Body of pancreas (tissue), 4 donors: ENCODE data around the gene NRF1. TPM values are rescaled to one million over a fixed set of nuclear protein-coding genes. Genes with fewer than 3 reads are reported as not detected.

Experiments used
- ATAC-seq: fragments of 150-250 bp; one replicate; pipeline ENCODE4 v1.9.1; 2016
- DNase-seq, 4 donors: peaks; one replicate each; pipeline ENCODE4 v3.0.0-alpha.2; 2019
- H3K27ac ChIP-seq, 4 donors: fragments of 200-600 bp; sonication (generic); 1 replicate in 3 of 4; 2 replicates in 1 of 4; pipeline versions ENCODE4 v1.5.1 to v1.6.1; 2016 to 2019; ENCODE audit warnings: mild to moderate bottlenecking in 1 of 4, mixed read lengths in 1 of 4, moderate library complexity in 1 of 4
- H3K27me3 ChIP-seq, 2 donors: fragments of 200-600 bp; sonication (generic); one replicate each; pipeline ENCODE4 v1.6.0; 2016; ENCODE audit warnings: mild to moderate bottlenecking in 1 of 2
- H3K36me3 ChIP-seq, 2 donors: fragments of 200-600 bp; sonication (generic); replicated peaks in 1 of 2; 2 replicates each; pipeline ENCODE4 v1.5.1; 2016; ENCODE audit warnings: low read depth in 2 of 2; ENCODE audit not compliant: insufficient read depth in 1 of 2
- H3K4me1 ChIP-seq: fragments of 200-600 bp; sonication (generic); one replicate; pipeline ENCODE4 v1.6.0; 2016
- H3K4me3 ChIP-seq, 2 donors: fragments of 200-600 bp; sonication (generic); 1 replicate in 1 of 2; 2 replicates in 1 of 2; pipeline ENCODE4 v1.5.1; 2016 to 2019
- H3K9me3 ChIP-seq, 3 donors: fragments of 200-600 bp; sonication (generic); 1 replicate in 2 of 3; 2 replicates in 1 of 3; pipeline ENCODE4 v1.5.1; 2016
- POLR2A ChIP-seq, 3 donors: fragments of 450-650 bp; IDR thresholded peaks; one replicate each; pipeline ENCODE4 v1.6.1; 2016; ENCODE audit warnings: antibody characterized with exemption in 3 of 3, mild to moderate bottlenecking in 2 of 3
- WGBS, 2 donors: methylation state at CpG; one replicate each; pipeline ENCODE4 v1.1.5; 2017; 5-methylcytosine and 5-hydroxymethylcytosine counted together
- intact Hi-C: fragments of 100-400 bp; cut with DNase I; formaldehyde crosslinking; loops from one replicate; pipeline ENCODE4 v1.15.1; 2023
- total RNA-seq, 2 donors: library from RNA; depleted of rRNA; stranded (reverse); fragments of >200 nt; gene quantifications; one replicate each; pipeline ENCODE4 v1.1.0, GENCODE V29; 2016
- TF ChIP-seq, protein P1 (sequence below), 7 experiments: fragments of 450-650 bp in 4 of 7; fragments of 200-600 bp in 3 of 7; sonication (generic) in 3 of 7; IDR thresholded peaks; one replicate each; pipeline ENCODE4 v1.5.1; 2016 to 2019; ENCODE audit warnings: antibody characterized with exemption in 7 of 7

Gene NRF1
- total RNA-seq, 2 donors from 2014 or later, result 10.1 to 11.9 TPM

DNA sequence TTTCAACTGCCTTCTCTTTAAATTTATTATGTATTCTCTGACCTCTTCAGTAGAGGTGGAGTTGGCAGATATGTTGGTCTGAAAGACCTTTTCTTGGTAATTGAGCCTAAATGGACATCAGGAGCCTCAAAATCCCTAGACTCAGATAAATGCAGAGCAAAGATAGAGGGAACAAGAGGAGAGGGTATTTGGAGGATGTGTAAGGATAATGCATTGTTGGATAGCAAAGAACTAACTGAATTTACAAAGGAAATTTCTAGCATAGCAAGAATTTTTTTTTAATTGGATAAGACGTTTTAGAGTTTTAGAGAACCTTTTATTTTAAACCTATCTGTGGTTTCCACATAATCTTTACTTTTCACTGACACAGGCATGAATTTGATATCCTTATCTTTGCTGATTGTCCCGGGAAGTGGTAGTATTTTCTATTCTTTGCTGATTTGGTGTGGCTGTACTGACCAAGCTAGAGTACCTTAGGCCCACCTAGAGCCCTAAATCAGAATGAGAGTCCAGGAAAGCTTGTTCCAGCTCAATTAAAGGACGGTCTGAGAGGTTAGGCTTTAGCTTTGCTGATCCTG, 91.3 kb downstream of the NRF1 start:
- Histone ChIP-seq H3K4me1 (peaks cover 10% of the 10 kb centered on the region), H3K27me3 (no peaks in the 10 kb centered on the region), H3K9me3 (no peaks in the 10 kb centered on the region), H3K36me3 (no peaks in the 10 kb centered on the region), H3K27ac (no peak overlapping the region), H3K4me3 (no peak overlapping the region)
- 53 to 54% methylated on average over 3 of the region's 3 CpGs for WGBS, 2 donors
- ATAC-seq, result no peak
- DNase-seq, result no peak
- TF ChIP-seq, protein P1, sequence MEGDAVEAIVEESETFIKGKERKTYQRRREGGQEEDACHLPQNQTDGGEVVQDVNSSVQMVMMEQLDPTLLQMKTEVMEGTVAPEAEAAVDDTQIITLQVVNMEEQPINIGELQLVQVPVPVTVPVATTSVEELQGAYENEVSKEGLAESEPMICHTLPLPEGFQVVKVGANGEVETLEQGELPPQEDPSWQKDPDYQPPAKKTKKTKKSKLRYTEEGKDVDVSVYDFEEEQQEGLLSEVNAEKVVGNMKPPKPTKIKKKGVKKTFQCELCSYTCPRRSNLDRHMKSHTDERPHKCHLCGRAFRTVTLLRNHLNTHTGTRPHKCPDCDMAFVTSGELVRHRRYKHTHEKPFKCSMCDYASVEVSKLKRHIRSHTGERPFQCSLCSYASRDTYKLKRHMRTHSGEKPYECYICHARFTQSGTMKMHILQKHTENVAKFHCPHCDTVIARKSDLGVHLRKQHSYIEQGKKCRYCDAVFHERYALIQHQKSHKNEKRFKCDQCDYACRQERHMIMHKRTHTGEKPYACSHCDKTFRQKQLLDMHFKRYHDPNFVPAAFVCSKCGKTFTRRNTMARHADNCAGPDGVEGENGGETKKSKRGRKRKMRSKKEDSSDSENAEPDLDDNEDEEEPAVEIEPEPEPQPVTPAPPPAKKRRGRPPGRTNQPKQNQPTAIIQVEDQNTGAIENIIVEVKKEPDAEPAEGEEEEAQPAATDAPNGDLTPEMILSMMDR (IDR thresholded peaks at IDR 0.05), result no peak
- no peak for TF ChIP-seq POLR2A (IDR thresholded peaks at IDR 0.05)
- intact Hi-C loops, result no loop called here

GRCh38 chr7:129703751-129704150, 92.2 kb downstream of the NRF1 start:
- Histone ChIP-seq H3K9me3 (no peaks in the 10 kb centered on the region), H3K4me3 (no peak overlapping the region), H3K4me1 (peaks cover 10% of the 10 kb centered on the region), H3K36me3 (no peaks in the 10 kb centered on the region), H3K27ac (no peak overlapping the region), H3K27me3 (no peaks in the 10 kb centered on the region)
- ATAC-seq (no peak), DNase-seq (no peak)
- WGBS, 2 donors, result 93 to 94% methylated on average over 4 of the region's 4 CpGs
- intact Hi-C loops, result no loop called here
- no peak for TF ChIP-seq POLR2A (IDR thresholded peaks at IDR 0.05)
- TF ChIP-seq, protein P1 (IDR thresholded peaks at IDR 0.05), result no peak

- Histone ChIP-seq H3K27ac (no peak overlapping the region), H3K4me3 (no peak overlapping the region), H3K9me3 (no peaks in the 10 kb centered on the region), H3K27me3 (no peaks in the 10 kb centered on the region), H3K4me1 (no peaks in the 10 kb centered on the region), H3K36me3 (peaks cover 0 to 2% of the 10 kb centered on the region in 2 donors)
- WGBS, 2 donors, result 59 to 68% methylated on average over 2 of the region's 2 CpGs
- intact Hi-C loops, result no loop called here
- TF ChIP-seq, protein P1 (IDR thresholded peaks at IDR 0.05), result no peak
- no peak for TF ChIP-seq POLR2A (IDR thresholded peaks at IDR 0.05)
- ATAC-seq (no peak), DNase-seq (no peak)
These were observed 96.5 kb downstream of the NRF1 start for GRCh38 chr7:129707910-129708499.

DNA sequence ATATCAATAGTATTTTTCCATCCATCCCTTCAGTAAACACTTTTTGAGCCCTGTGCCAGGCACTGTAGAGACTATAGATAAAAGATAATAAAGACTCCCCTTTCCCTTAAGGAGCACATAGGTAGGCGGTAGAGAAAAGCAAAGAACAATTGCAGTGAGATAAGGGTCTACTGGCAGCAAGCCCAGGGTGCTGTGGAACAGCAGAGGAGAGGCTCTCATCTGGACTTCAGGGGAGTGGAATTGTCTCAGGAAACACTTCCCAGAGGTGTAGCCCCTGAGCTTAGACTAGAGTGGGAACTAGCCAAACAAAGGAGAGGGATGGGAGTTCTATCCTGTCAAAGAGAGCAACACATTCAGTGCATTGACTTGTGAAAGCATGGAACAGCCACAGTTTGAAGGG, 102.0 kb downstream of the NRF1 start:
- no peak overlapping the region for H3K27ac ChIP-seq
- peak in 1 of 4 donors; percentile 18 for DNase-seq
- H3K27me3 ChIP-seq, result no peaks in the 10 kb centered on the region
- no peak for ATAC-seq
- H3K4me3 ChIP-seq, result no peak overlapping the region
- H3K36me3 ChIP-seq, result peaks cover 0 to 7% of the 10 kb centered on the region in 2 donors
- H3K9me3 ChIP-seq, result no peaks in the 10 kb centered on the region
- 29 to 54% methylated on average over 1 of the region's 1 CpG for WGBS, 2 donors
- no peaks in the 10 kb centered on the region for H3K4me1 ChIP-seq
- TF ChIP-seq, protein P1 (IDR thresholded peaks at IDR 0.05), result no peak
- TF ChIP-seq POLR2A (IDR thresholded peaks at IDR 0.05), result no peak
- intact Hi-C loops, result no loop called here
